ENCODE results near the gene ERLIN1. TPM values are rescaled to one million over a fixed set of nuclear protein-coding genes. Genes with fewer than 3 reads are reported as not detected.
"Not testable (repeated sequence)": the region's sequence is repeated elsewhere in the genome, so short reads cannot be mapped to it uniquely, and the experiment has no call there.

The ERLIN1 gene
- total RNA-seq, 2 experiments from 2014 or later, result 22.1 TPM

DNA sequence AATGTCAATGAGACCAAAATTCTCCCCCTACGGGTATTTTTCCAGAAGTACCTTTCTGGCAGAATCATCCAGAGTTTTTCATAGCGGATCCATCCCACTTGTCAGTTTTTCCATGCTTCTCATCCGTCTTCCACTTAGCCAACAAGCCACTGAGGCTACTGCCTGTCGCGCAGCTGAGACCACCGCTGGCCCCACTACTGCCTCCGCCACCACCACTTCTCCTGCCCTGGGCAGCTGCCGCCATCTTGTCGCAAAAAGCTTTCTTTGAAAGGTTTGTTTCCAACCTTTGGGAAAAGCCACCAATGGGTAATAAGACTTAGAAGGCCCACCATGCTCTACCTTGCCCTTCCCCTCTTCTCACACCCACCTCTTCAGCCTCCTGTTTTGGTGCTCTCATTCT is 42.1 kb downstream of the ERLIN1 start:
- POLR2A ChIA-PET, result no interaction called here
- CTCF ChIA-PET, result no interaction called here

DNA sequence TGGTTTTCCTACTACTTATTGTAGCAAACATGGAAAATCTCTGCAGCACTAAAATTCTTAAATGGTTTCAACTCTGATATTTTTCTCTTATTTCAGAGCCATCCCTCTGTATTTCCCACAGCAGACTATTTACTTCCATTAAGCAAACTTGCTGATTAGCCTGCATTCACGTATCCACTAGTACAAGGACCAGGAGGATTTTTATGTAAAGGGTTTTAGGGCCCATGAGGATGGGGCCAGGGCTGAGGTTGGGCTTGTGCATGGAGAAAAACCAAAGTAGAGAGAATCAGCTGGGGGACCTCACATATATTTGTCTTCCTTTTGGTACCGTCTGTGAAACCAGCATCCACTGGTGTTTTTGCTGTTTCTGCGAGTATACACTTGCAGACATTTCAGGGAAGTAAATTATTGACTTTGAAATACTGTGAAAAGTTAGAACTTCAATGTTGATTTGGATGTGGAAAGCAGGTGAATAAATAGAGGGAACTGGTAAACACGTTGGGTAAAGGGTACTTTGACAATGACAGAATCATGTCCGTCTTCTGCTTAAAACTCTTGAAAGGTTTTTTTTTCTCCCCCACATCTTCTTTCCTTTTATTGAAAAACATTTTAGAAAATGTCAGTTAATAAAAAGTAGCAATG is 44.3 kb downstream of the ERLIN1 start:
- CTCF ChIA-PET, result interaction anchor here (0.6 kb wide), 1 partner anchor 100 kb away, joined by 5 read pairs; no protein-coding TSS in a partner anchor

DNA sequence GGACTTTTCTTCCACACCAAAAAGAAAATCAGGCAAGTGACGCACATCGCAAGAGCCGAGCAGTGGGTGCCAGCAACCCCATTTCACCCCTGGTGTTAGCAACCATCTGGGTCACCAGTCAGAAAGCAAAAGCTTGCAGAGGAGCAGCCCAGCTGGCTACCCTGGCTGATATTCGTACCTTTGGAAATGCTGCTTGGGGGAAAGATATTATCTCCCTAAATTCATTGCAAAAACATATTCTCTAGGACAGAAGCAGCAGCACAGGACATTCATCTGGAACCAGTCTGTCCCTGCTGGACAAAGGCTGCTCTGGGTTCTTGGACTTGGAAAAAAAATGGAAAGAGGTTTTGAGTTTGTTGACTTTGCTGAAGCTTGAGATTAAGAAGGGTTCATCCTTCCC is 45.8 kb downstream of the ERLIN1 start:
- POLR2A ChIA-PET, result no interaction called here
- CTCF ChIA-PET, result no interaction called here

More for the DNA sequence above, 44.3 kb downstream of the ERLIN1 start:
- POLR2A ChIA-PET, result no interaction called here

DNA sequence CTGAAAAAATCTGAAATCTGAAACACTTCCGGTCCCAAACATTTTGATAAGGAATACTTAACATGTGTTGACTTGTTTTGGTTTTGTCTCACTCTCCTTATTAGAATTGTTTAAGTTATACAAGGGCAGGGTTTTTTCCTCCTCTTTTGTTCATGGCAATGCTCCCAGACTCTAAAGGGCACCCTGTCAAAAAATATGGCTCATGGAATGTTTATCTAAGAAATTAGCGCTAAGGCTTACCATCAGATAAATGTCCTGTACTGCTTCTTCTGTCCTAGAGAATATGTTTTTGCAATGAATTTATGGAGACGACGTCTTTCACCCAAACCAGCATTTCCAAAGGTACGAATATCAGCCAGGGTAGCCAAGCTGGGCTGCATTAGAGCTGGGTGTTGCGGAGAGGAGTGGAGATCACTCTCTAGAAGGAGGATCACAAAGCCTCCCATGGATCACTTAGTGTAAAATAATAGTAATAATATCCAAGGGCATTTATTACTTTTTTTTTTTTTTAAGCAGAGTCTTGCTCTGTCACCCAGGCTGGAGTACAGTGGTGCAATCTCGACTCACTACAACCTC is 46.8 kb downstream of the ERLIN1 start:
- CTCF ChIA-PET, result no interaction called here
- POLR2A ChIA-PET, result no interaction called here

GRCh38 chr10:100135486-100135885 is 50.3 kb downstream of the ERLIN1 start:
- POLR2A ChIA-PET, result no interaction called here
- CTCF ChIA-PET, result no interaction called here

GRCh38 chr10:100133801-100134200 is 52.0 kb downstream of the ERLIN1 start:
- POLR2A ChIA-PET, result no interaction called here
- CTCF ChIA-PET, result no interaction called here

DNA sequence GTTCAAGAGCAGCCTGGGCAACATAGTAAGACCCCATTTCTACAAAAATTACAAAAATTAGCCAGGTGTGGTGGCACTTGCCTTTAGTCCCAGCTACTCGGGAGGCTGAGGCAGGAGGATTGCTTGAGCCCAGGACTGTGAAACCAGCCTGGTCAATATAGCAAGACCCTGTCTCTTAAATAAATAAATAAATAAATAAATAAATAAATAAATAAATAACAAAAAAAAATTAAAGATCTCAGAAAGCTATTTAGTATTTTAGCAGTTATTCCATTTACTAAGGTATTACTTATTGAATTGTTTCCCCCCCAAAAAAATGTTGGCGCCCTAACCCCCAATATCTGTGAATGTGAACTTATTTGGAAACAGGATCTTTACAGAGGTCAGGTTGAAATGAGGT is 53.4 kb downstream of the ERLIN1 start:
- ChIA-PET POLR2A (no interaction called here), CTCF (no interaction called here)

DNA sequence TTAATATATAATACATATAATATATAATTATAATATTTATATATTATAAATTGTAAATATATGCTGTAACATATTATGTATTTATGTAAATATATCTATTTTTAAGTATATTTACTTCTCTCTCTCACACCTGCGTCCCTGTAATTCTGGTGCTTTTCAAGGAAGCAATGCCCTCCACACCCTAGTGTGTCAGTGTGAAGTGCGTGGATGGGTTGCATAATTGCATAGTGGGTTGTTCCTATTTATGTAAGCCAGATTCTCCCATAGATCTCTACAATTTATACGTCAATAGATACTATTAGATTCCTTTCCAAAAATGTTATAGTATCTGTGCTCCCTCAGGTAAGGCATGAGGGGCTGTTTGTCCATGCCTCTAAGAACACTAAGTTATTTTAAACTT is 54.3 kb downstream of the ERLIN1 start:
- POLR2A ChIA-PET, result interaction anchor here (0.6 kb wide), 1 partner anchor 242 kb away, joined by 3 read pairs; no protein-coding TSS in a partner anchor
- CTCF ChIA-PET, result no interaction called here

DNA sequence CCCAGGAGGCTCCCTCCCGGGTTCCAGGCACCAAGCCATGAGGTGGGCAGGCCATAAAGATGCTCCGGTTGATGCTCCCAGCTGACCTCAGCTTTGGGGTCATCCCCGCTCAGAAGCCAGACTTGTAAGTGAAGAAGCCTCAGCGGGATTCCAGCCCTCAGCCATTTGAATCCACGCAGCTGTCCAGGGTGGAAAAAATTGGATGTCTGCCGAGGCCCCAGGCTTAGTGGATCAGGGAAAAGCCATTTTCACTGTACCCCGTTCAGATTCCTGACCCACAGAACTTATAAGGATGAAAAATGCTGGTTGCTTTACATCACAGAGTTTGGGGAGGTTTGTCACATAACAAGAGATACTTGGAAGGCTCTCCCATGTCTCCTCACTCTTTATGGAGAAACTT is 55.0 kb downstream of the ERLIN1 start:
- ChIA-PET CTCF (no interaction called here), POLR2A (no interaction called here)

DNA sequence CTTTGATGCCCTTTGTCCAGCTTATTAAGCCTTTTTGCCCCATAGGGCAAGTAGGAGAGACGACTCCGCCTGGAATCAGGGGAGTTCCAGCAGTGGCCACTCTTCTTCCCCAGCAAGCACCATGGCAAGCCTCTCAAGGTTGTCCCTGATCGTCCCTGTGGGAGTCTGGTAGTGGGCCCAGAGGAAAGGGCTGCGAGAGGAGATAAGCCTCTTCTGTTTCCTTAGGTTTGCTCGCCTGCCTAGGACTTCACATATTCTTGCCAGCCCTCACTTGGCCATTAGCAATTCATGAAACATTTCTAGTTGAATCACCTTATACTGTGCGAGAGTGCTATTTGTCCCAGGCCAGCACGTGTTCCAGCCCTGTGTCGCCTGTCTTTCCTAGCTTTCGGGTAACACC is 56.4 kb downstream of the ERLIN1 start:
- CTCF ChIA-PET, result no interaction called here
- POLR2A ChIA-PET, result no interaction called here

GRCh38 chr10:100128951-100129350 is 56.9 kb downstream of the ERLIN1 start:
- POLR2A ChIA-PET, result no interaction called here
- CTCF ChIA-PET, result no interaction called here

- POLR2A ChIA-PET, CTCF ChIA-PET: not testable (repeated sequence)
Measured at GRCh38 chr10:100125335-100125734, 60.5 kb downstream of the ERLIN1 start.

GRCh38 chr10:100124097-100124496 is 61.7 kb downstream of the ERLIN1 start:
- CTCF ChIA-PET, result no interaction called here
- POLR2A ChIA-PET, result no interaction called here

- POLR2A ChIA-PET, result no interaction called here
- CTCF ChIA-PET, result no interaction called here
Measured at GRCh38 chr10:100122780-100123179, 63.0 kb downstream of the ERLIN1 start.

DNA sequence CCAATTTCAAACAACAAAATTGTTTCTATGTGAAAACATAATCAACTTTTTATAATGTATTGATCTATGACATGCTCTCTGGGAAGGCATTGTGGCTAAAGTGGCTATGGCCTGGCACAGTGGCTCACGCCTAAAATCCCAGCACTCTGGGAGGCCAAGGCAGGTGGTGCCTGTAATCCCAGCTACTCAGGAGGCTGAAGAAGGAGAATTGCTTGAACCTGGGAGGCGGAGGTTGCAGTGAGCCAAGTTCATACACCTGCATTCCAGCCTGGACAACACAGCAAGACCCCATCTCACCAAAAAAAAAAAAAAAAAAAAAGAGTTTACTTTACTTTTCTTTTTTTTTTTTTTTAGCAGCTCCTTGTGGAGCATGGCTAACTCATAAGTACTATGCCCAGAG is 65.3 kb downstream of the ERLIN1 start:
- ChIA-PET POLR2A (no interaction called here), CTCF (no interaction called here)

- ChIA-PET CTCF (no interaction called here), POLR2A (no interaction called here)
Measured at GRCh38 chr10:100119726-100120125, 66.1 kb downstream of the ERLIN1 start.

GRCh38 chr10:100114976-100115770 is 70.7 kb downstream of the ERLIN1 start:
- POLR2A ChIA-PET, result no interaction called here
- CTCF ChIA-PET, result interaction anchor here (0.7 kb wide), 1 partner anchor 207 kb away, joined by 4 read pairs; no protein-coding TSS in a partner anchor

GRCh38 chr10:100114460-100114859 is 71.4 kb downstream of the ERLIN1 start:
- ChIA-PET POLR2A (no interaction called here), CTCF (interaction anchor here (0.7 kb wide), 1 partner anchor 206 kb away, joined by 4 read pairs; no protein-coding TSS in a partner anchor)

GRCh38 chr10:100109670-100110069 is 76.2 kb downstream of the ERLIN1 start:
- ChIA-PET CTCF (no interaction called here), POLR2A (no interaction called here)

DNA sequence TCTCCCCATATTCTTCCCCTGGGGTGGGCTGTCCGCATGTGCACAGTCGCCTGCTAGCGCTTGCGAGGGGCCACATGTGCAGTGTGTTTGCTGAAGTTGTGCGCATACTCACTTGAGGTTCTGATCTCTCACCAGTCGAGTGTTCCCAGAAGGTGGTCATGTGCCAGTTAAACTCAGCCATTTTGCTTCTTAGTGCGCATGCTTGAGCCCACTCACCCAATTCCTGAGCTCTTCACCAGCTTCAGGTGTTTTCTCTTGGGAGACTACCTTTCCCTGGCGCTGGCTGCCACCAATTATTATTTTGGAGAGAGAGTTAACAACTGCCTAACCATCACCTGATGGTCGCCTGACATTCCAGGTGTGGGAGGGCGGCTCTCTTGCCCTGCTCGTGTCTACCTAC is 79.0 kb downstream of the ERLIN1 start:
- ChIA-PET POLR2A (no interaction called here), CTCF (no interaction called here)

DNA sequence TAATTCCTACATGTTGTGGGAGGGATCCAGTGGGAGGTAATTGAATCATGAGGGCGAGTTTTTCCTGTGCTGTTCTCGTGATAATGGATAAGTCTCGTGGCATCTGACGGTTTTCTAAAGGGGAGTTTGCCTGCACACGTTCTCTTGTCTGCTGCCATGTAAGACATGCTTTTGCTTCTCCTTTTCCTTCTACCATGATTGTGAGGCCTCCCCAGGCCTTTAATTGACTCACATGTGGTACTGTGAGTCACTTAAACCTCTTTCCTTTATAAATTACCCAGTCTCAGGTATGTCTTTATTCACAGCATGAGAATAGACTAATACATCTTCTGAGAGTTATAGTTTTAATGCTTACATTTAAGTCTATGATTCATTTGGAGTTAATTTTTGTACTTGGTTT is 81.5 kb downstream of the ERLIN1 start:
- CTCF ChIA-PET, result no interaction called here
- POLR2A ChIA-PET, result no interaction called here
